ENCODE results near the gene LRRC61. TPM values are rescaled to one million over a fixed set of nuclear protein-coding genes. Genes with fewer than 3 reads are reported as not detected.

Gene LRRC61
- total RNA-seq, 1 donor from 2014 or later = 70.8 TPM

DNA sequence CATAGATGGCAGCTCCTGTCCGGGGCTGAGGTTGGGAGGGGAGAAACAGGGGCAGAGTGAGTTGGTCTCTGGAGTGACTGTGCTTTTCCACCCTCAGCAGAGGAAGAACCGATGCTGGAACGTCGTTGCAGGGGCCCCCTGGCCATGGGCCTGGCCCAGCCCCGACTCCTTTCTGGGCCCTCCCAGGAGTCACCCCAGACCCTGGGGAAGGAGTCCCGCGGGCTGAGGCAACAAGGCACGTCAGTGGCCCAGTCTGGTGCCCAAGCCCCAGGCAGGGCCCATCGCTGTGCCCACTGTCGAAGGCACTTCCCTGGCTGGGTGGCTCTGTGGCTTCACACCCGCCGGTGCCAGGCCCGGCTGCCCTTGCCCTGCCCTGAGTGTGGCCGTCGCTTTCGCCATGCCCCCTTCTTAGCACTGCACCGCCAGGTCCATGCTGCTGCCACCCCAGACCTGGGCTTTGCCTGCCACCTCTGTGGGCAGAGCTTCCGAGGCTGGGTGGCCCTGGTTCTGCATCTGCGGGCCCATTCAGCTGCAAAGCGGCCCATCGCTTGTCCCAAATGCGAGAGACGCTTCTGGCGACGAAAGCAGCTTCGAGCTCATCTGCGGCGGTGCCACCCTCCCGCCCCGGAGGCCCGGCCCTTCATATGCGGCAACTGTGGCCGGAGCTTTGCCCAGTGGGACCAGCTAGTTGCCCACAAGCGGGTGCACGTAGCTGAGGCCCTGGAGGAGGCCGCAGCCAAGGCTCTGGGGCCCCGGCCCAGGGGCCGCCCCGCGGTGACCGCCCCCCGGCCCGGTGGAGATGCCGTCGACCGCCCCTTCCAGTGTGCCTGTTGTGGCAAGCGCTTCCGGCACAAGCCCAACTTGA, 48.2 kb downstream of the LRRC61 start:
- DNase-seq (ENCODE audit: low read depth) = no peak
- Histone ChIP-seq H3K36me3 (ENCODE audit: control insufficient read depth, insufficient read depth, low read length) (peaks cover 2% of the 10 kb centered on the region), H3K27me3 (ENCODE audit: control insufficient read depth, insufficient read depth, low read length) (no peaks in the 10 kb centered on the region), H3K4me3 (ENCODE audit: low read depth, low read length) (no peak overlapping the region)
- TF ChIP-seq, protein P1, sequence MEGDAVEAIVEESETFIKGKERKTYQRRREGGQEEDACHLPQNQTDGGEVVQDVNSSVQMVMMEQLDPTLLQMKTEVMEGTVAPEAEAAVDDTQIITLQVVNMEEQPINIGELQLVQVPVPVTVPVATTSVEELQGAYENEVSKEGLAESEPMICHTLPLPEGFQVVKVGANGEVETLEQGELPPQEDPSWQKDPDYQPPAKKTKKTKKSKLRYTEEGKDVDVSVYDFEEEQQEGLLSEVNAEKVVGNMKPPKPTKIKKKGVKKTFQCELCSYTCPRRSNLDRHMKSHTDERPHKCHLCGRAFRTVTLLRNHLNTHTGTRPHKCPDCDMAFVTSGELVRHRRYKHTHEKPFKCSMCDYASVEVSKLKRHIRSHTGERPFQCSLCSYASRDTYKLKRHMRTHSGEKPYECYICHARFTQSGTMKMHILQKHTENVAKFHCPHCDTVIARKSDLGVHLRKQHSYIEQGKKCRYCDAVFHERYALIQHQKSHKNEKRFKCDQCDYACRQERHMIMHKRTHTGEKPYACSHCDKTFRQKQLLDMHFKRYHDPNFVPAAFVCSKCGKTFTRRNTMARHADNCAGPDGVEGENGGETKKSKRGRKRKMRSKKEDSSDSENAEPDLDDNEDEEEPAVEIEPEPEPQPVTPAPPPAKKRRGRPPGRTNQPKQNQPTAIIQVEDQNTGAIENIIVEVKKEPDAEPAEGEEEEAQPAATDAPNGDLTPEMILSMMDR (IDR thresholded peaks at IDR 0.05; ENCODE audit: insufficient read depth, low read length, poor library complexity, severe bottlenecking) = no peak

DNA sequence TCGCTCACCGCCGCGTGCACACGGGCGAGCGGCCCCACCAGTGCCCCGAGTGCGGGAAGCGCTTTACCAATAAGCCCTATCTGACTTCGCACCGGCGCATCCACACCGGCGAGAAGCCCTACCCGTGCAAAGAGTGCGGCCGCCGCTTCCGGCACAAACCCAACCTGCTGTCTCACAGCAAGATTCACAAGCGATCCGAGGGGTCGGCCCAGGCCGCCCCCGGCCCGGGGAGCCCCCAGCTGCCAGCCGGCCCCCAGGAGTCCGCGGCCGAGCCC, 48.8 kb downstream of the LRRC61 start:
- no peak for DNase-seq (ENCODE audit: low read depth)
- TF ChIP-seq, protein P1 (IDR thresholded peaks at IDR 0.05; ENCODE audit: insufficient read depth, low read length, poor library complexity, severe bottlenecking) = no peak
- Histone ChIP-seq H3K27me3 (ENCODE audit: control insufficient read depth, insufficient read depth, low read length) (no peaks in the 10 kb centered on the region), H3K4me3 (ENCODE audit: low read depth, low read length) (no peak overlapping the region), H3K36me3 (ENCODE audit: control insufficient read depth, insufficient read depth, low read length) (peaks cover 2% of the 10 kb centered on the region)

DNA sequence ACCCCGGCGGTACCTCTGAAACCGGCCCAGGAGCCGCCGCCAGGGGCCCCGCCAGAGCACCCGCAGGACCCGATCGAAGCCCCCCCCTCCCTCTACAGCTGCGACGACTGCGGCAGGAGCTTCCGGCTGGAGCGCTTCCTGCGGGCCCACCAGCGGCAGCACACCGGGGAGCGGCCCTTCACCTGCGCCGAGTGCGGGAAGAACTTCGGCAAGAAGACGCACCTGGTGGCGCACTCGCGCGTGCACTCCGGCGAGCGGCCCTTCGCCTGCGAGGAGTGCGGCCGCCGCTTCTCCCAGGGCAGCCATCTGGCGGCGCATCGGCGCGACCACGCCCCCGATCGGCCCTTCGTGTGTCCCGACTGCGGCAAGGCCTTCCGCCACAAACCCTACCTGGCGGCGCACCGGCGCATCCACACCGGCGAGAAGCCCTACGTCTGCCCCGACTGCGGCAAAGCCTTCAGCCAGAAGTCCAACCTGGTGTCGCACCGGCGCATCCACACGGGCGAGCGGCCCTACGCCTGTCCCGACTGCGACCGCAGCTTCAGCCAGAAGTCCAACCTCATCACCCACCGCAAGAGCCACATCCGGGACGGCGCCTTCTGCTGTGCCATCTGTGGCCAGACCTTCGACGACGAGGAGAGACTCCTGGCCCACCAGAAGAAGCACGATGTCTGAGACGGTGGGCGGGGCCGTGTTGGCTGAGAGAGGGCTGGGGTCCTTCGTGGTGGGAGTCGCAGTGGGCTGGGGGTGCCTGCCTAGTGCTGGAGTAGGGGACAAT, 49.3 kb downstream of the LRRC61 start:
- TF ChIP-seq, protein P1 (IDR thresholded peaks at IDR 0.05; ENCODE audit: insufficient read depth, low read length, poor library complexity, severe bottlenecking) = no peak

DNA sequence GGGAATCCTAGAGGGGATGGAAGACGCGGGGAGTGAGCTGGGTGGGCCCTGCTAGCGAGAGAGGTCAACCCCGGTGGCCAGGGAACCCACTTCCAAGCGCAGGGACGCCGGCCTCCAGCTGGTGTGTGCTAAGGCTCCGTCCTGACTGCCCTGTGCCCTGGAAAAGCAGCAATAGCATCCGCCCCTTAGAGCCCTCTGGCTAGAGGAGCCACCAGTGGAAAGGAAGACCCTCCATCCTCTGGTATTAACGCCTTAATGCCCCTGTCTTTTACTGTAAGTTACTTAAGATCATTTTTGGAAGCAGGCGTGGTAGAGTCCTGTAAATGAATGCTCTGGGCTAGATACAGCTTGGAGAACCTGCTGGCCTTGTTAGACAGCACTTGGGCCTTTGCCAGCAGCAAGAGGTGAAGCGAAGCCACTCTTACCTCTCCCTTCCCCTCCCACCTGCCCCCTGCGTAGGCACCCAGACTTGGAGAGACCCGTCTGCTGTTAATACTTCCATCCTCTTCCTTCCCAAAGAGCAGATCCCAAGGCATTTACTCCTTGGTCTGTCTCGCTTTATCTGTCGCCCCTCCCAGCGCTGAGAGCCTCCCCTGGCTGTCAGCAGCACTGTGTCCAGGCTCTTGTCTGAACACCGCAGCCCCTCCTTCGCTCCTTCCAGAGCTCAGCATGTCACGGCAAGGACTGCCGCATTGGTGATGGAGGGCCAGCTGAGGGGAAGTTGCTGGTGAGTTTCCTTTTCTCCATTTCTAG, 50.1 kb downstream of the LRRC61 start:
- TF ChIP-seq, protein P1 (IDR thresholded peaks at IDR 0.05; ENCODE audit: insufficient read depth, low read length, poor library complexity, severe bottlenecking) = no peak
- no peak for DNase-seq (ENCODE audit: low read depth)
- Histone ChIP-seq H3K36me3 (ENCODE audit: control insufficient read depth, insufficient read depth, low read length) (peaks cover 2% of the 10 kb centered on the region), H3K4me3 (ENCODE audit: low read depth, low read length) (no peak overlapping the region), H3K27me3 (ENCODE audit: control insufficient read depth, insufficient read depth, low read length) (no peaks in the 10 kb centered on the region)

More for the DNA sequence above, 49.3 kb downstream of the LRRC61 start:
- peaks cover 2% of the 10 kb centered on the region for H3K36me3 ChIP-seq (ENCODE audit: control insufficient read depth, insufficient read depth, low read length)
- H3K4me3 ChIP-seq (ENCODE audit: low read depth, low read length) = no peak overlapping the region
- H3K27me3 ChIP-seq (ENCODE audit: control insufficient read depth, insufficient read depth, low read length) = no peaks in the 10 kb centered on the region
- DNase-seq (ENCODE audit: low read depth) = no peak

DNA sequence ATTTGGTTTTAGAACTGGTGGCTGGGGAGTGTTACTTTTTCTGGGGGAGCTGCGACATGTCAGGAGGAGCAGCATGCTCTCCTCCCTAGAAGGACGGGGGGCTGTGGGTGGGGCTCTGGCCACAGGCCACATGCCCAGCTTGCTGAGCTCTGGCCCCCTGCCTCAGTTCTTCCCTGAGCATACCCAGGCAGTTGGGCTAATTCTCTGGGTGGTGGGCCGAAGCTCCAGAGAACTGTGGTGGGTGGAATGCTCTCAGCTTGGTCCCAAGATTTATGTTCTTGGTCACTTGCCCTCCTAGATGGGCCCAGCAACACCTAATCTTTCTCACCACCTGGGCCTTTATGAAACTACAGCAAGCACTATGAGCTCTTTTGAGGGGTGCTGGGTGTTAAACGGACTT, 50.9 kb downstream of the LRRC61 start:
- Histone ChIP-seq H3K4me3 (ENCODE audit: low read depth, low read length) (no peak overlapping the region), H3K27me3 (ENCODE audit: control insufficient read depth, insufficient read depth, low read length) (no peaks in the 10 kb centered on the region), H3K36me3 (ENCODE audit: control insufficient read depth, insufficient read depth, low read length) (peaks cover 2% of the 10 kb centered on the region)
- no peak for DNase-seq (ENCODE audit: low read depth)
- TF ChIP-seq, protein P1 (IDR thresholded peaks at IDR 0.05; ENCODE audit: insufficient read depth, low read length, poor library complexity, severe bottlenecking) = no peak

All from kidney epithelial cell (primary cell).